GM19099 (cell line): ENCODE data around the gene DSCAML1.

Experiments used
- POLR2A ChIP-seq: IDR thresholded peaks from 3 replicates; pipeline ENCODE4 v1.6.1; 2011; ENCODE audit warnings: low read depth; ENCODE audit not compliant: insufficient read length; ENCODE audit errors: extremely low read depth

Gene DSCAML1

DNA sequence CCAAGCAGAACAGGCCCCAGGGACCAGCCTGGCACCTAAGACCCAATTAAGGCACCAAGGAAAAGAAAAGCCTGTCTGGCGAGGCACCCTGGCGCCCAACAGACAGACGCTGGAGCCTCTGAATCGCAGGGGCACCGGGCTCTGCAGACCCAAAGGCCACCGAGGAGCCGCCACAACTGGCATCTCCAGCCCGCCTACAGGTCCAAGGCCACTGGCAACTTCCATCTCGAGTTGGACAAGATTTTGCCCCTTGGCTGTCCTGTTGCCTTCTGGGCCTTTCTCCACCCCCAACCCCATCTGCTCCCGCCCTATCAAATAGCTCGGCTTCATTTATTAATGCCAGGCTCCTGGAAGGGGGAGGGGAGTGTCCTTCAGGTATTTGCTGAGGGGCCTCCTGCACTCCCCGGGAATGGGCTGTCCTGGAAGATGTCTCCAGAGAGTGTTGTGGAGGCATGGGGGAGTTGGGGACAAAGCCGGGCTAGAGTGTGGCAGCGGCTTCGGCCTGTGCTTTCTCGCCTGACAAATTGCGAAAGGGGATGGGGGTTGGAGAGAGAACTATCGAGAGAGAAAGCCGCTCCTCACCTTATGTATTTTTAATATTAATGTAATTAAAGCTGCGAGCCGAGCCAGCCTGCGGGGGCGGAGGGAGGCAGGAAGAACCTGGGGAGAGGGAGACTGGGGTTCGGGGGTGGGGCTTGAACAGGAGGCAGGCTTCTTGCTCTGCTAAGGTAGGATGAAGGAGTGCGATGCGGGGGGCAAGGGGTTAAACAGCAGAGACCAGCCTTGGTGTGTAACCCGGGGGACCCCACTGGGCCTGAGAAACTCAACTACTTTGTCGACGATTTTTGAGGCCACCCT, 2.0 kb downstream of the DSCAML1 start:
- no peak for TF ChIP-seq POLR2A

DNA sequence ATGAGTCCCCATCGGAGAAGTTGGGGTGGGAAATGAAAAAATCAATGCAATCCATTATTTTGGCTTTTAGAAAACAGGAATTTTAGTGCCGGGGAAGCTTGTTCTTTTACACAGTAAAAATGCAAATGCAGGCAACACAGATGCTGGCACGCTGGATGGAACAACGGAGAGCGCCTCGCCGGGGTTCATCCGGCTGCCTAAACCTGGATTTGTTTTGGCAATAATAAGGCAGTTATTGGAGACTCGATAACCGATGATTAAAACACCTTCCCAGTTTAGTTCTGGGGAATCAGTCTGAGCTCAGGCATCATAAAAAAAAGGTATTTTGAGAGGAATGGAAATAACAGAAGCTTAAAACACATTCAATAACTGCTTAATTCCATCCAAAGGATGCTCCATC, 2.9 kb downstream of the DSCAML1 start:
- TF ChIP-seq POLR2A = no peak

DNA sequence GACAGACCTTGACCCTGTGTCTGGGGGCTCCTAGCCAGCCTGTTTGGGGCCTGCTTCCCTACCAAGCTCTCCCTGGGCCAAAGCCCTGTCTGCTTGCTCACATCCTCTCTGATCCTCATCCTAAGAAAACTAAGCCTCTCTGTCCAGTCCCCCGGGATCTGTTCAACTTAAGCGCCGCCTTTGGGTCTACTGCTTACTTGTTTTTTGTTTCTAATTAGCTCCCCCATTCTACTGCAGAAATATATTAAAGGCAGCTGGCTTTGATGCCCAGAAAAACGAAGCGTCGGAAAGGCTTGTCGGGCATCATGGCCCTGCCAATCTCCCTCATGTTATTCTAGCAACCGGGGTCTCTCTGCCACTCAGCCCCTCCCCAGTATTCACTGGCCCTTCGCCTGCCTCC, 3.4 kb downstream of the DSCAML1 start:
- no peak for TF ChIP-seq POLR2A

DNA sequence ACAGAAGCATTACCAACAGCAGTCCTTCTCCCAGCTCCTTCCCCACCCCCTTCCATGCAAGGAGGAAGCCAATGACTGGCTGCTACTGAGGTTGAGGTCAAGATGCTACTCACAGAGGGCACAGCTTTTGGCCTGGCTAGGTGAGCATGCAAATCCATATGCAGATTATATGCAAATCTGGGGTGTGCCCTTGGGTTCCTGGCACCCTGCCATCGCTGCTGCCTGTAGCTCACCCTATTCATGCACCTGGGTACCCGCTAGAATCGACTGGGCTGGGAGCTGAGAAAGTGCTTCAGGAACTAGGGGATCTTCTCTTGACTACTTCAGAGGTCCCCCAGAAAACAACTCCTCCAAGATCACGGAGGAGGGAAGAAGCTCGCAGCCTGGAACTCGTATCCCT, 4.0 kb downstream of the DSCAML1 start:
- no peak for TF ChIP-seq POLR2A

DNA sequence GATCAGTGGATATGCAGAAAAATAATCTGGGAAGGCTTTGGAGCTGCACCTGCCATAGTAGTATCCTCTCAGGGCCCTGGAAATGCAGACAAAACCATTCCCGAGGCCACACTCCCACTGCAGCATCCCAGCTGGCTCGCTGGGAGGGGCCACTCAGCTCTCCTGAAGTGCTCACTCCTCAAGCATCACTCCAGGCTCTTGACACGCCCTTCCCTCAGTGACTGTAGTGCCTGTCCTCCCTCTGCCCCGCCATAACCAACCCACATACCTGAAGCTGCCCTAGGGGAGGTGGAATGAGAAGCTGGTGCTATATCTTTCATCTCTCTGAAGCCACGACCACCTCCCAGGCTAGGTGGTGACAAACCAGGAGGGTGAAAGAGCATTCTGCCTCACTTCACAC, 4.8 kb downstream of the DSCAML1 start:
- TF ChIP-seq POLR2A = no peak

DNA sequence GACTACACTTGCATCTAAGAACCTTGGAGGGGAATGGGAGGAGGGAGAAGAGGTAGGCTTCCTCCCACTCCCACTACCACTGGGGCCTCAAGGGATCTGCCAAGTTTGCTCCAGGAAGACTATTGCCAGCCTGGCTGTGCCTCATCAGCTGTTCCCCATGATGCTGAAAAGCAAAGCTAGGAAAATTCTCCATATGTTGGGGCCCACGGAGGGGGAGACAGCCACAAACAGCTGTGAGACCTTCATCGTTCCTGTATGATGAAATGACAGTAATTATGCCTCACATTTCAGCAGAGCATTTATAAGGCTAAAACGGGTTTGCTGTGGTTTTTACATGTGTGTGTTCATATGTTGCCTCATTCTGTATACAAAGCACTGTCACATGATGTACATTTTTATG, 6.7 kb downstream of the DSCAML1 start:
- TF ChIP-seq POLR2A = no peak

DNA sequence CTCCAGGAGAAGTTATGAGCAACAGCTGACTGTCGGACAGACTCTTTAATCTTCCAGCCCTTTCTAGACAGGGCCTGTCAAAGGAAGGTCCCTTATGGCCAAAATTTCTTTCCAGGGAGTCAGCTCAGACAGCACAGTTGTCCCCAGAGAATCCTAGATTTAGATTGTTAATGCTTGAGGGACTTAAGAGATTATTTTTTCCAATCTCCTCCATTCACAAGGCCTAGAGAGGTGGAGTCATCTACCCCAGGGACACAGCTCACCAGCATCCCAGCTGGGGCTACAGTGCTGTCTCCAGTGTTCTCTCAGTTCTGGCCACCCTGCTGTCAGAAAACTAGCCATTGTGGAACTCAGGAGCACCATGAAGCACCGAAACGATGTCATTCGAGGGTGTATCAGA, 7.8 kb downstream of the DSCAML1 start:
- no peak for TF ChIP-seq POLR2A

DNA sequence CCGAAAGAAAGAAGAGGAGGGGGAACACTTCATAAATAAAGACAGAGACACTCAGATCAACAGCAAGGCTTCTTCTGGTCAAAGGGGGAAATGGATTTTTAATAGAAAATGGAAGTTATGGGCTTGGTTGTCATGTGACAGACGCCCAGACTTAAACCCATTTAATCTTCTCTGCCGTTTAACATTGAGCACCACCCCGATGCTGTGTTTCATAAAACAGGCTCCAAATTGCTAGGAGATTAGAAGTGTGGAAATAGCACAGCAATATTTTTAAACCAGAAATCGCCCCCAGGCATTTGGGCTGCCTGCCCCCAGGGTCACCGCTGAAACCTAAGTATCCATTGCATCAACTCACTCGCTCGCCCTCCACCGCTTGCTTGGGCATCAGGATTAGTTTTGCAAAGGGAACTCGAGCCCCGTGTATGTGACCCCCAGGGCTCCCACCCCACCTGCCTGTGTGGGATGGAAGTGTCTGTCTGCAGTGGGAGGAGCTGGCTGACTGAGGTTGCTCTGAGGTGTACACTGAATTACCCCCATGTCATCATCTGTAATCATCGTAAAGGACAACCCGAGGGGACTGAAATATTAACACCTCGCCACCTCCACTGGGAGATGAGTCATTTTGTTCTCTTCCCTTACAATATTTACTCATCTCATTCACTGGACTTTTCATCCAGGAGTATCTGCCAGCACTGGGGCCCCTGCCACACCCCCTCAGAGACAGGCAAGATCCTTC, 10.7 kb downstream of the DSCAML1 start:
- TF ChIP-seq POLR2A = no peak

DNA sequence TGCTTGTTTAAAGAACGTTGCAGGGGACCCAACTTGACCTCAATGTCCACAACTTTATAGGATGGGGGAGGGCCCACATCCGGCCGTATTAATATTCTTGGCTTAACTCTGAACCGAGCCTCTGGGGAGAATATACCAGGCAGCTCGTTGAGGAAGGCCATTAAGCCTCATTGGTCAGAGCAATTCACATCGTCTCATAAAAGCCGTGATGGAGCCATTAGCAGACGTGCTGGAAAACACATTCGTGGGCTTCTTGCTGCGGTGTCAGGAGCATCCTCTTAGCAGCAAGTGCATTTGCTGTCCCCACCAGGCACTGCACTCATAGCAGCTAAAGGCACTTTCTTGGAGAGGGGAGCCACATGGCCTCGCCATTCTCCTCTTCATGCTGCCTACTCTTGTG, 14.9 kb downstream of the DSCAML1 start:
- no peak for TF ChIP-seq POLR2A

DNA sequence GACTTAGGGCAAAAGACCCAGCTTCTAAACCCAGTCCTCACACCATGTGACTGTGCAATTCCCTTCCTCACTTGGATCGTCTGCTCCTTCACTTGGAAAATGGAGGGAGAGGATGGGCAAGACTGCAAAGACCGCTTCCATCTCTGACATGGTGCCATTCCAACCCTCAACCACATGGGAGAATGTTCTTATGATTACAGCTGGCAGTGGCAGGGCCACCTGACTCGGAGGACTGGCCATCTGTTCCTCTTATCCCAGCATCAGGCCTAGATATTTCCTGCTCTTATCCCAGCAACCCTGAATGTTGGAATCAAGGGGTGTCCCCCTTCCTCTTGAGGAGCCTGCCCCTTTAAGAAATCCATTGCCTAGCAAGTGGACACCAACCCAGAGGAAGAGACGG, 15.4 kb downstream of the DSCAML1 start:
- no peak for TF ChIP-seq POLR2A

DNA sequence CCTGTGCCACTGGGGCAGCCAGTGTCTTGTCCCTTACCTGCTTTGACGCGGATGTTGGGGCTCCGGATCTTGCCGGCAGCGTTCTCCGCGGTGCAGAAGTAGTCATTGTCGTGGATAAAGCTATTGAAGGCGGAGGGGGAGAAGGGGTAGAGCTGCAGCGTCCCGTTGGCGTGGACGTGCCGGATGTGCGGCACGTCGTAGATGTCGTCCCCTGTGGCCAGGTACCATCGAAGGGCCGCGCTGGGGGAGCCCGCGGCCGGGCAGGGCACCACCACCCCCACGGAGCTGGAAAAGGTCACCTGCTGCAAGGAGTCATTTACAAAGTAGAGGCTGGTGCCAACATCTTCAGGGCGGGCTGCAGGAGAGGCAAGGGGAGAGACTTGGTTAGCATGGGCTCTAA, 16.6 kb downstream of the DSCAML1 start:
- TF ChIP-seq POLR2A = no peak

DNA sequence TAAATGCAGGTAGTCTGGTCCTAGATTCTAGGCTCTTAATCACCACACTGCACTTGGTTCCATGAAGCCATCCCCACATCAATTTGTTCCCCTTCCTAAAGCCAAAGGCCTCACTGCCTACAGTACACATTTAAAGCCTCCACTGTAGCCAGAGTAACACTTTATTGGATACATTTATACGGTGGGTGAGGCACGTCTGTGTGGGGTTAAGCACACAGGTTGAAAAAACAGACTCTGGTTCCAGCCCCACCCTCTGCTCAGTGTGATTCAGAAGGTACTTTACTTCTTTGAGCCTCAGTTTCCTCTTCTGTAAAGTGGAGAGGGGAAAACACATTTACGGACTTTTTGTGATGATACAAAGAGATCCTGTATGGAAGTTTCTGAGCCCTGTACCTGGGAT, 22.5 kb downstream of the DSCAML1 start:
- TF ChIP-seq POLR2A = no peak

DNA sequence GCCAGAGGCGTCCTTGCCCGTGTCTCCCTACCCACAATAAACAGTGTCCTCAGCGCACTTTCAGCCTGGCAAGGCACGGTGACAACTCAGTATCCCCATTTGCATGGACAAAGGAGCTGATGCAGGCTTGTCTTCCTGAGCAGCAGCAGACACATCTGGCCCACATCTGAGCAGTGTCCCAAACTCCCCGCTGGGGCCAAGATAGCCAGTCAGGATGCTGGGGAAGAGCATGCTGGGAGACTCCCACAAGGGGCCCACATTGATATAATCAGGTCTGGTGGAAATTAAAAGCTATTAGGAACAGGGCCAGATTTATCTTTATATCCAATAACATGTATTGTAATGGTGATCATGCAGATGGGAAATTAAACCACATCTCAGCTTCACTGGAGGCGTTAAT, 24.7 kb downstream of the DSCAML1 start:
- TF ChIP-seq POLR2A = no peak

DNA sequence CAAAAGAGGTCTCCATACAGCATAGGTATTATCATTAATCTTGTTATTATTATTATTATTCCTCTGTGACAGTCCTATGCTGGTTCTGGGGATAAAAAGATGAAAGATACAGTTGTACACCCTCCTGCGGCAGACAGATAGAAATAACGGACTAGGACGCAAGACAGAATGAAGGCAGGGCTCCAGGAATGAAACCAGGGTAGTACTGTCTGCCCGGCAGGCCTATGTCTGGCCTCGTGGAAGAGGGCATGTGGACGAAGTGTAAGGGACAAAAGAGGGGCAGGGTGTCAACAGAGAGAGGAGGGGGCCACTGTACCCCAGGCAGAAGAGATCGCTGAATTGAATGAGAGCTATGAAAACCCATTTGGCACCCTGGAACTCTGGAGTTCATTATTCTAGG, 25.2 kb downstream of the DSCAML1 start:
- no peak for TF ChIP-seq POLR2A

DNA sequence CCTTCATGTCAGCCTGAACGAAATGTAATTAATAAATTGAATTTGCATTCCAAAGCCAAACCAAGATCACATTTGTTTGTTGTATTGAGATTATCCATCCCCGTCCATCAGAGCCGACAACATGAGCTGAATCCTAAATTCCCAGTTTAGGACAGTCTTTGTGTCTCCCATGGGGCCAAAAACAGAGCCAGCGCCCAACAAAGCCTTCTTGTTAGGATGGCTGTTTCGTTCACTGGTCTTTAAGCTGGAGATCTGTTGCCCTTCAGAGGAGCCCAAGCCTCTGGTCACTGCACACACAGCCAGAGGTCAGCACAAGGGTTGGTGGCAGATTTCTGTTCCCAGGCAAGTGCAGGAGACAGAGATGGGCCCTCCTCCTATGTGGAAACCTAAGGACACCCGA, 25.8 kb downstream of the DSCAML1 start:
- no peak for TF ChIP-seq POLR2A

DNA sequence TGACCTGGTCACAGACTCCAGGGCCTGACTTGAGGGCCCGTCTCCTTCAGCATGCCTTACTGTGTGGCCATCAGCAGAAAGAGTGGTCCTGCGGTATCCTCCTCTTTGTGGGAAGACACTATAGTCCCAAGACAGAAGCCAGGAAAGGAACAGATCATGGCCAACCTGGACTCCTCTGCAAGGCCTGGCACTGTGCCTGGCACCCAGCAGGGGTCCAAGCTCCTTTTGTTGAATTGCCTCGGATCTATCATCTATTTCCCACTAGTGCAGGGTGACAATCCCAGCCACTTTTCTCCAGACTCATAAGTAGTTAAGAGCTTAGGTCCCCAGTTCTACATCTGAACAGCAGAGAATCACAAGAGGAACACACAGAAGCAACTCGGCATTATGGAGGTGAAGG, 27.0 kb downstream of the DSCAML1 start:
- TF ChIP-seq POLR2A = no peak
